ENCODE measurements around the gene FBXW4.
A peak's percentile ranks its signal among the peaks of the same experiment; 100 is the strongest.

Gene FBXW4

GRCh38 chr10:101571271-101571925, 123.6 kb downstream of the FBXW4 start:
- Mint-ChIP-seq H3K27ac (no peak overlapping the region), H3K36me3 (peaks cover 3% of the 10 kb centered on the region), H3K9me3 (no peaks in the 10 kb centered on the region), H3K4me3 (no peak overlapping the region), H3K4me1 (peaks cover 18% of the 10 kb centered on the region), H3K27me3 (peaks cover 25% of the 10 kb centered on the region)
- DNase-seq (ENCODE audit: low spot score in 2 of 2): no peak
- ATAC-seq (ENCODE audit: low read depth): no peak

- Mint-ChIP-seq H3K4me3 (peak overlapping the region; percentile 80), H3K27ac (no peak overlapping the region), H3K36me3 (peaks cover 1% of the 10 kb centered on the region), H3K4me1 (peaks cover 21% of the 10 kb centered on the region), H3K27me3 (peaks cover 30% of the 10 kb centered on the region), H3K9me3 (no peaks in the 10 kb centered on the region)
- DNase-seq (ENCODE audit: low spot score in 2 of 2) (no peak), ATAC-seq (ENCODE audit: low read depth) (no peak)
These were observed 124.3 kb downstream of the FBXW4 start for GRCh38 chr10:101570428-101571270.

GRCh38 chr10:101569622-101570427, 125.1 kb downstream of the FBXW4 start:
- peaks cover 33% of the 10 kb centered on the region for H3K27me3 Mint-ChIP-seq
- H3K9me3 Mint-ChIP-seq: no peaks in the 10 kb centered on the region
- peaks cover 1% of the 10 kb centered on the region for H3K36me3 Mint-ChIP-seq
- DNase-seq (ENCODE audit: low spot score in 2 of 2) (peak; percentile 84 to 88), ATAC-seq (ENCODE audit: low read depth) (peak; percentile 84)
- peaks cover 21% of the 10 kb centered on the region for H3K4me1 Mint-ChIP-seq
- H3K4me3 Mint-ChIP-seq: peak overlapping the region; percentile 80
- no peak overlapping the region for H3K27ac Mint-ChIP-seq

- DNase-seq (ENCODE audit: low spot score in 2 of 2) (no peak), ATAC-seq (ENCODE audit: low read depth) (no peak)
- Mint-ChIP-seq H3K4me1 (peaks cover 21% of the 10 kb centered on the region), H3K27ac (no peak overlapping the region), H3K9me3 (no peaks in the 10 kb centered on the region), H3K27me3 (peaks cover 33% of the 10 kb centered on the region), H3K36me3 (peaks cover 1% of the 10 kb centered on the region), H3K4me3 (peak overlapping the region; percentile 80)
These were observed 125.7 kb downstream of the FBXW4 start for GRCh38 chr10:101569323-101569621.

- H3K9me3 Mint-ChIP-seq: no peaks in the 10 kb centered on the region
- H3K27me3 Mint-ChIP-seq: peaks cover 37% of the 10 kb centered on the region
- H3K4me3 Mint-ChIP-seq: no peak overlapping the region
These were observed 126.8 kb downstream of the FBXW4 start for GRCh38 chr10:101568054-101568745.

GRCh38 chr10:101567165-101568006, 127.6 kb downstream of the FBXW4 start:
- no peak overlapping the region for H3K27ac Mint-ChIP-seq

More at GRCh38 chr10:101568054-101568745, 126.8 kb downstream of the FBXW4 start:
- DNase-seq (ENCODE audit: low spot score in 2 of 2) (no peak), ATAC-seq (ENCODE audit: low read depth) (no peak)
- Mint-ChIP-seq H3K4me1 (peaks cover 21% of the 10 kb centered on the region), H3K27ac (no peak overlapping the region), H3K36me3 (peaks cover 1% of the 10 kb centered on the region)

GRCh38 chr10:101566333-101567164, 128.4 kb downstream of the FBXW4 start:
- Mint-ChIP-seq H3K4me1 (peaks cover 21% of the 10 kb centered on the region), H3K4me3 (peak overlapping the region; percentile 18), H3K27me3 (peaks cover 41% of the 10 kb centered on the region), H3K27ac (no peak overlapping the region), H3K36me3 (no peaks in the 10 kb centered on the region), H3K9me3 (no peaks in the 10 kb centered on the region)
- peak; percentile 14 for ATAC-seq (ENCODE audit: low read depth)
- DNase-seq (ENCODE audit: low spot score in 2 of 2): no peak

More at GRCh38 chr10:101567165-101568006, 127.6 kb downstream of the FBXW4 start:
- no peaks in the 10 kb centered on the region for H3K36me3 Mint-ChIP-seq
- no peaks in the 10 kb centered on the region for H3K9me3 Mint-ChIP-seq
- H3K4me1 Mint-ChIP-seq: peaks cover 21% of the 10 kb centered on the region
- no peak for DNase-seq (ENCODE audit: low spot score in 2 of 2)
- ATAC-seq (ENCODE audit: low read depth): no peak
- peak overlapping the region; percentile 8 for H3K4me3 Mint-ChIP-seq
- H3K27me3 Mint-ChIP-seq: peaks cover 38% of the 10 kb centered on the region

- Mint-ChIP-seq H3K9me3 (no peaks in the 10 kb centered on the region), H3K4me1 (peaks cover 20% of the 10 kb centered on the region), H3K36me3 (no peaks in the 10 kb centered on the region), H3K27ac (no peak overlapping the region), H3K27me3 (peaks cover 41% of the 10 kb centered on the region), H3K4me3 (no peak overlapping the region)
- DNase-seq (ENCODE audit: low spot score in 2 of 2) (no peak), ATAC-seq (ENCODE audit: low read depth) (no peak)
These were observed 129.0 kb downstream of the FBXW4 start for GRCh38 chr10:101565936-101566332.

GRCh38 chr10:101565370-101565900, 129.5 kb downstream of the FBXW4 start:
- Mint-ChIP-seq H3K9me3 (no peaks in the 10 kb centered on the region), H3K27me3 (peaks cover 41% of the 10 kb centered on the region), H3K27ac (no peak overlapping the region), H3K4me3 (no peak overlapping the region), H3K4me1 (peaks cover 15% of the 10 kb centered on the region), H3K36me3 (no peaks in the 10 kb centered on the region)
- ATAC-seq (ENCODE audit: low read depth) (no peak), DNase-seq (ENCODE audit: low spot score in 2 of 2) (no peak)

GRCh38 chr10:101564490-101564991, 130.4 kb downstream of the FBXW4 start:
- Mint-ChIP-seq H3K27me3 (peaks cover 39% of the 10 kb centered on the region), H3K4me3 (no peak overlapping the region)
- DNase-seq (ENCODE audit: low spot score in 2 of 2): peak in 1 of 2 donors; percentile 8

GRCh38 chr10:101563497-101564040, 131.4 kb downstream of the FBXW4 start:
- no peak for ATAC-seq (ENCODE audit: low read depth)
- Mint-ChIP-seq H3K27me3 (peaks cover 32% of the 10 kb centered on the region), H3K9me3 (no peaks in the 10 kb centered on the region), H3K4me1 (peaks cover 10% of the 10 kb centered on the region), H3K36me3 (no peaks in the 10 kb centered on the region), H3K27ac (no peak overlapping the region), H3K4me3 (no peak overlapping the region)
- no peak for DNase-seq (ENCODE audit: low spot score in 2 of 2)

More at GRCh38 chr10:101564490-101564991, 130.4 kb downstream of the FBXW4 start:
- no peak for ATAC-seq (ENCODE audit: low read depth)
- Mint-ChIP-seq H3K36me3 (no peaks in the 10 kb centered on the region), H3K27ac (no peak overlapping the region), H3K9me3 (no peaks in the 10 kb centered on the region), H3K4me1 (peaks cover 12% of the 10 kb centered on the region)

- Mint-ChIP-seq H3K27me3 (peaks cover 27% of the 10 kb centered on the region), H3K27ac (no peak overlapping the region), H3K9me3 (no peaks in the 10 kb centered on the region), H3K4me1 (peaks cover 10% of the 10 kb centered on the region), H3K36me3 (no peaks in the 10 kb centered on the region), H3K4me3 (no peak overlapping the region)
- ATAC-seq (ENCODE audit: low read depth) (no peak), DNase-seq (ENCODE audit: low spot score in 2 of 2) (no peak)
These were observed 132.0 kb downstream of the FBXW4 start for GRCh38 chr10:101563007-101563406.

All from memory B cell (primary cell).